Central memory CD4-positive, alpha-beta T cell (primary cell): ENCODE data around the gene TCTN1.
A peak's percentile ranks its signal among the peaks of the same experiment; 100 is the strongest.
"Not testable (repeated sequence)": the region's sequence is repeated elsewhere in the genome, so short reads cannot be mapped to it uniquely, and the experiment has no call there.

Experiments
- DNase-seq: peaks from one replicate; pipeline ENCODE4 v3.0.0; 2022

The TCTN1 gene

GRCh38 chr12:110639336-110640141 lies 25.6 kb downstream of the TCTN1 start:
- DNase-seq = no peak

- no peak for DNase-seq
Observed at GRCh38 chr12:110640275-110641025, 26.5 kb downstream of the TCTN1 start.

- DNase-seq = no peak
Observed at GRCh38 chr12:110641521-110641920, 27.6 kb downstream of the TCTN1 start.

GRCh38 chr12:110647631-110648040 lies 33.7 kb downstream of the TCTN1 start:
- DNase-seq = no peak

- no peak for DNase-seq
Observed at GRCh38 chr12:110649341-110649847, 35.5 kb downstream of the TCTN1 start.

- not testable (repeated sequence) for DNase-seq
Observed at GRCh38 chr12:110654238-110654637, 40.3 kb downstream of the TCTN1 start.

GRCh38 chr12:110656071-110656655 lies 42.2 kb downstream of the TCTN1 start:
- DNase-seq = no peak

- no peak for DNase-seq
Observed at GRCh38 chr12:110657747-110658146, 43.8 kb downstream of the TCTN1 start.

- DNase-seq = no peak
Observed at GRCh38 chr12:110658242-110658641, 44.3 kb downstream of the TCTN1 start.

- no peak for DNase-seq
Observed at GRCh38 chr12:110658878-110659277, 44.9 kb downstream of the TCTN1 start.

GRCh38 chr12:110661337-110661972 lies 47.5 kb downstream of the TCTN1 start:
- DNase-seq = peak; percentile 10

GRCh38 chr12:110666892-110667291 lies 53.0 kb downstream of the TCTN1 start:
- DNase-seq = no peak

GRCh38 chr12:110667671-110668070 lies 53.7 kb downstream of the TCTN1 start:
- DNase-seq = no peak

- DNase-seq = no peak
Observed at GRCh38 chr12:110668480-110669192, 54.7 kb downstream of the TCTN1 start.

GRCh38 chr12:110669193-110669502 lies 55.2 kb downstream of the TCTN1 start:
- DNase-seq = no peak

- DNase-seq = peak; percentile 9
Observed at GRCh38 chr12:110670161-110670701, 56.3 kb downstream of the TCTN1 start.

GRCh38 chr12:110676171-110676570 lies 62.2 kb downstream of the TCTN1 start:
- no peak for DNase-seq

- no peak for DNase-seq
Observed at GRCh38 chr12:110677206-110677911, 63.4 kb downstream of the TCTN1 start.

GRCh38 chr12:110677982-110678381 lies 64.1 kb downstream of the TCTN1 start:
- no peak for DNase-seq

- no peak for DNase-seq
Observed at GRCh38 chr12:110679201-110679600, 65.3 kb downstream of the TCTN1 start.

- DNase-seq = no peak
Observed at GRCh38 chr12:110680032-110680431, 66.1 kb downstream of the TCTN1 start.

- no peak for DNase-seq
Observed at GRCh38 chr12:110683888-110684287, 70.0 kb downstream of the TCTN1 start.
